SK-MEL-5 (cell line): Measurements from ENCODE around the gene BDKRB2. TPM values are rescaled to one million over a fixed set of nuclear protein-coding genes. Genes with fewer than 3 reads are reported as not detected.

Experiments
- DNase-seq: peaks from one replicate; pipeline ENCODE4 v3.0.0-alpha.2; 2016; ENCODE audit warnings: low read depth, low spot score
- in situ Hi-C: cut with HindIII; loops from 2 replicates; pipeline ENCODE4 v1.10.0; 2016; ENCODE audit warnings: low sequenced_read_pairs, high pct_unique_total_duplicates, low pct_unique_long_range_greater_than_20kb
- total RNA-seq: library from RNA; depleted of rRNA; stranded (reverse); fragments of >200 nt; shearing (Covaris generic); gene quantifications from 2 replicates; pipeline ENCODE4 v1.2.3, GENCODE V29; 2014

Gene BDKRB2
- total RNA-seq, 1 experiment from 2014 or later = not detected

DNA sequence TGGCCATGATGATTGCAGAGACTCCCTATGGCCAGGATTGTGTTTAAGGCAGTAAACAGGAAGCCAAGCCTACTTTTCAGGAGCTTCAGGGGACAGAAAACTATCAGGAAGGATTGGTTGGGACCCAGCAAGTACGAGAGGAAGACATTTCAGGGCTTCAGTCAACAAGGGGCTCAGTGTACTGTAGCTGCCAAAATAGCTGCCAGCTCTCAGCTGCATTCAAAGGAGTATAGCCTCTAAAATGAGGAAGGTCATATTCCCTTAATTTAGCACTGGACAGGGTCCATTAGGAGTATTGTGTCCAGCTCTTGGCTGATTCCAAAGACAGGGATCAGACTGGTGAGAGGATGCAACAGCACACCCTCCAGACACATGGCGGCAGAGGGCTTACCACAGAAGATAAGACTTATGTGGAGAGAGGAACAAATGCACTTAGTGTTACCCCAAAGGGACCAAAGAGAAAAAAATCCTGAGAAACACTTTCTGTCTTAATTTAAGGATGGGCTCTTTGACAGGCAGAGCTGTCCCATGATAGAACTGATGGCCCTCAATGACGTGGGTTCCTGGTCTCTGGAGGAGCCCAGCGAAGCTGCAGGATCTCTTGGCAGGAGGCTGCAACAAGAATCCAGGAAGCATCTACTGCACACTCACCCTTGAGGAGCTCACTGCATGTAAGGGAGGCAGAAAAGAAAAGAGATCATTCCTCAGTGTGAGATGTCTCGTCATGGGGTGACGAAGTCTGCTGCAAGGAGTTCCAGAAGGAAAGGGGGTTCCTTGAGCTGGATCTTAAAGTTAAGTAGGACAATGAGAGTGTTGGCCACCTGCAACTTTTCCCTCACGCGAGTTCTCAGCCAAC, 66.2 kb downstream of the BDKRB2 start:
- in situ Hi-C loops = no loop called here
- no peak for DNase-seq

GRCh38 chr14:96271421-96271762, 66.8 kb downstream of the BDKRB2 start:
- in situ Hi-C loops = no loop called here
- no peak for DNase-seq

DNA sequence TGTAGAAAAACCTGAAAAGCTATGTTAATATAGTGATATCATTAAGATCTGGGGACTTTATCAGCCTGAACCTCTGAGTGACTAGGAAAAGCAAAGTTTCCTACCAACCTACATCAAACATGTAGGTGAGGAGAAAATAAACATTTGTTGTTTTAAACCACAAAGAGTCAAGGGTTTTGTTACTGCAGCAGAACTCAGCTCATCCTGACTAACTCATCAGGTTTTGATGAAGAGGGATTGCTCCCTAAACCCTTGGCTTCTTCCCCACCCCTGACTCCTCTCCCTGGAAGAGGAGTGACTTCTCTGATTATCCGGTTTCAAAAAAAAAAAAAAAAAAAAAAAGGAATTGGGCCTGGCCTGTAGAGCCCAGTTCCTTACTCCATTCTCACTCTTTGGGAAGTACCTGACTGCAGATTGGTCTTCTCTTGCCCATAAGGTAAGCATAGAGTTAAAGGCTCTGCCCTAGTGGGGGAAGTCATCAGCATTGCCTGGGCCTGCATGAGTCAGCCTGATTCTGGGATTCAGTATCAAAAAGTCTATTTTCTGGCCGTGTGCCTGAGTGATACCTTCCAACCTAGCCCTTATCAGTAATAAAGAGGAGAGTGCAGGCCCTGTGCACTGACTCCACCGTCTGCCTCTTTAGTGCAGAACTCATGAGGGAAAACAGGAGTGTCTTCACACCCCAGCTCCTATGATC, 68.3 kb downstream of the BDKRB2 start:
- in situ Hi-C loops = no loop called here
- DNase-seq = no peak

GRCh38 chr14:96273629-96274028, 69.0 kb downstream of the BDKRB2 start:
- in situ Hi-C loops = no loop called here
- DNase-seq = no peak

DNA sequence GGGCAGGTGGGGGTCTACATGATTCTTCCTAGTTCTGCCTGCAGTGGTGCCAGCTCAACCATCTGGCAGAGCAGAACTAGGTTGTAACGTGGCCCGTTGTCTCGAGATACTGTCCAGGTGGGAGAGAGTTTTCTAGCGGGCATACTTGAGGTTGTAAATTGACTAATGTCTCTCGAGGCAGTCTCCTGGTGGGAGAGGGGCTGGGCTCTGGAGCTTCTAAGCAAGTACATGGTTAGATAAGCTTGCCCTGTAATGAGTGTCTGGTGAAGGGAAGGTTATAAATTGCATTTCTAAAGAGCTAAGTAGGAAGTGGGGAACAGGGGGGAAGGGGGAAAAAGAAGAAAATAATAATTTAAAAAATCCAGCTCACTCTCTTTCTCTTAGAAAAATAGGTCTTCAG, 69.5 kb downstream of the BDKRB2 start:
- in situ Hi-C loops = no loop called here

DNA sequence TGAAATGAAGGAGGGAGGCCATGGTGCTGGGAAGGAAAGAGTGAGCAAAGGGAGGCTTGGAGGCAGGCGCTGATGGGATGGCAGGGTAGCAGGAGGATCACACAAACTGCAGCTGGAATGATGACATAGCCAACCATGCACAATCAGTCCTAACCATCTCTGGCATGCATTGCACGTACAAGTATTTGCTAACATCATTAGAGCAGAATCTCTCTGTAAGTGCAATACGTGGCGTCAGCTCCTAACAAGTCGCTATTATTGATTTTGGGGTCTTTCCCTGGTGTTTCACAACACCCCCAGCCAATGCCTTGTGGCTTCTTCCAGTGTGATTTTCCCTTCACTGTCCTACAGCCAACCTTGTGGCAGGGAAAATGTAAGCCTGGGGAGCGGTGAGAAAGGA, 69.9 kb downstream of the BDKRB2 start:
- no peak for DNase-seq
- in situ Hi-C loops = no loop called here

More for the DNA sequence above, 69.5 kb downstream of the BDKRB2 start:
- DNase-seq = no peak

DNA sequence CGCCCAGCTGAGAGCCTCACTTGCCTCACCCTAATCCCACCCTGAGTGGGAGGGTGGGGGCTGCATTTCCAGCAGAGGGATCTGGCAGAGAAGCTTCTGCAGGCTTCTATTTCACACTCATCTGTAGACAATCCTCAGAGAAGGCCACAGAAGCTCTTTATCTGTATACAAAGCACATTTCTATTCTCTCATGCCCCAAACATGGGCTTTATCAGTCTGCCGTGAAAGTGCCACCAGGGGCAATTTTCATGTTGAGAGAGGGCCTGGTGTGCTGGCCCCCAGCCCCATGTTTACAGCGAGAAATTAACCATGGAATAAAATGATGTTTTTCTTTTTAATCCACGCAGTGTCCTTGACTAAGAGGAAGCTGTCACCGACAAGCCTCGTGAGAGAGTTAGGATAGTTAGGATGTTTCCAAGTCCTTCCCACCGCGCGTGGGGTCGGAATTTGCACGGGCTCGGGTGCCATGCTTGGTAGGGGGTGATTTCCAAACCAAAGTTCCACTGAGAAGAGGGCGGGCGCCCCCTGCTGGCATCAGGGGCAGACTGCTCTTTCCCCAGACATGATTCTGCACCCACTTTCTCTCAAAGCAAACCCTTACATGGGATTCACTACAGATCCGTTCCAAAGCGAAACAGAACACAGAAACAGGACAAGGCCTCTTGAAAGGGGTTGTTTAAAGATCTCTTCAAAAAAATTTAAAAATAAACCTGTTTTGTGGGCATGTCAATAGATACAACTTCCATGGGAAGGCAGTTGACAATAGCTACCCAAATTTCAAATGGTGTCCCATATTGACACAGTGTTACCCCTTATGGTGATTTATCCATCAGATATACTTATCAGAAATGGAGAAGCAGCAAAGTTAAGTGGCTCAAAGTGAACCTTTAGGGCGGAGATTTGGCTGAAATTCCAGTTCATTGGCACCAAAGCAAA, 70.8 kb downstream of the BDKRB2 start:
- in situ Hi-C loops = no loop called here
- DNase-seq = peak; percentile 70

GRCh38 chr14:96277890-96278289, 73.3 kb downstream of the BDKRB2 start:
- DNase-seq = no peak
- in situ Hi-C loops = no loop called here

- DNase-seq = no peak
- in situ Hi-C loops = no loop called here
Observed at GRCh38 chr14:96279564-96279963, 74.9 kb downstream of the BDKRB2 start.

DNA sequence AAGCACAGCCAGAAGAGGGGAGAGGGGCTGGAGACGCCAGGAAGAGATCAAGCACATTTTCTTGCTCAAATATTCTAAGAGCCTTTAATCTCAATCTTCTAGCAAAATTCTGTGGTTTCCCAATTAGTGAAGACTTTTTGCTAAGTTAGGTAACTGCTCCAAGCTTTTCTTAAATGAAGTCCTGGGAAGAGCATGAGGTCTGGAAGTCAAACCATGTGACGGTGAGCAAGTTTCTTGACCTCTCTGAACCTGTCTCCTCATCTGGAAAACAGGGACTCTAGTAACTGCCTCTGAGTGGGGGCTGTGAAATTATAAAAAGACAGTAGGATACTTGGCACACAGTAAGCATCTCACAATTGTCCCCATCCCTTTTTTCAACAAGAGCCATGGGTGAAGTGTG, 75.5 kb downstream of the BDKRB2 start:
- DNase-seq = no peak
- in situ Hi-C loops = no loop called here

GRCh38 chr14:96281486-96281885, 76.8 kb downstream of the BDKRB2 start:
- in situ Hi-C loops = no loop called here

GRCh38 chr14:96284008-96284407, 79.4 kb downstream of the BDKRB2 start:
- in situ Hi-C loops = no loop called here
- no peak for DNase-seq

More at GRCh38 chr14:96281486-96281885, 76.8 kb downstream of the BDKRB2 start:
- DNase-seq = peak; percentile 23

GRCh38 chr14:96284430-96284829, 79.8 kb downstream of the BDKRB2 start:
- DNase-seq = no peak
- in situ Hi-C loops = no loop called here

GRCh38 chr14:96285667-96286066, 81.0 kb downstream of the BDKRB2 start:
- no peak for DNase-seq
- in situ Hi-C loops = no loop called here

- DNase-seq = no peak
- in situ Hi-C loops = no loop called here
Observed at GRCh38 chr14:96286251-96286650, 81.6 kb downstream of the BDKRB2 start.

- in situ Hi-C loops = no loop called here
Observed at GRCh38 chr14:96287856-96288255, 83.2 kb downstream of the BDKRB2 start.

More at GRCh38 chr14:96287856-96288255, 83.2 kb downstream of the BDKRB2 start:
- DNase-seq = no peak
